Hematopoietic multipotent progenitor cell treated with erythropoietin and hydrocortisone succinate and interleukin-3 and kit ligand, for 4 days (in vitro differentiated cells): Measurements from ENCODE around the gene CHRNG.
A peak's percentile ranks its signal among the peaks of the same experiment; 100 is the strongest.
"Not testable (repeated sequence)": the region's sequence is repeated elsewhere in the genome, so short reads cannot be mapped to it uniquely, and the experiment has no call there.

ENCODE experiments used
- DNase-seq: peaks from one replicate; pipeline ENCODE4 v3.0.0-alpha.2; 2015

The CHRNG gene

GRCh38 chr2:232528746-232529460, 10.6 kb upstream of the CHRNG start:
- DNase-seq: peak; percentile 36

DNA sequence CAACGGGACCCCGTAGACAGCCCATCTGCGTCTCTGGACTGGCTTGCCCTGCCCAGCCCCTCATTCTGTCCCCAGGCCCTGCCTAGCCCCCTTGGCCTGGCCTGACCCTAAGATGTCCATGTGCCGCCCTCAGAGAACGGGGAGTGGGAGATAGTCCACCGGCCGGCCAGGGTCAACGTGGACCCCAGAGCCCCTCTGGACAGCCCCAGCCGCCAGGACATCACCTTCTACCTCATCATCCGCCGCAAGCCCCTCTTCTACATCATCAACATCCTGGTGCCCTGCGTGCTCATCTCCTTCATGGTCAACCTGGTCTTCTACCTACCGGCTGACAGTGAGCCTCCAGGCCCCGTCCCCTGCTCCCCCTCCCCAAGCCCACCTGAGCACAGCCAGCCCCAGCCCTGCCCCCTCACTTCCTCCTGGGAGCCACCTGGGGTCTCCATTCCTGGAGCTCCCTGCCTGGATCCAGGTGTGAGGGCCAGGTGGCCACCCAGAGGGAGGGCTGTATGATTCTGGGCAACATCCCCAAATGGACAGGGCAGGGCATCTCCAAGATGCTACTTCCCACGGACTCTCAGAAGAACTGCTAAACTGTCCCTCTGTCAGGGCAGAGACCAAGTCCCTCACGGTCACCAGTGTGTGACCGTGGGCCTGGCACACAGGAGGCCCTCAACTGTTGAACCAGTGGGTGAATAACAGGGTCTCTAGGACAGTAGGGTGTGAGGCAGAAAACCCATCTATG, 9.5 kb upstream of the CHRNG start:
- DNase-seq: no peak

DNA sequence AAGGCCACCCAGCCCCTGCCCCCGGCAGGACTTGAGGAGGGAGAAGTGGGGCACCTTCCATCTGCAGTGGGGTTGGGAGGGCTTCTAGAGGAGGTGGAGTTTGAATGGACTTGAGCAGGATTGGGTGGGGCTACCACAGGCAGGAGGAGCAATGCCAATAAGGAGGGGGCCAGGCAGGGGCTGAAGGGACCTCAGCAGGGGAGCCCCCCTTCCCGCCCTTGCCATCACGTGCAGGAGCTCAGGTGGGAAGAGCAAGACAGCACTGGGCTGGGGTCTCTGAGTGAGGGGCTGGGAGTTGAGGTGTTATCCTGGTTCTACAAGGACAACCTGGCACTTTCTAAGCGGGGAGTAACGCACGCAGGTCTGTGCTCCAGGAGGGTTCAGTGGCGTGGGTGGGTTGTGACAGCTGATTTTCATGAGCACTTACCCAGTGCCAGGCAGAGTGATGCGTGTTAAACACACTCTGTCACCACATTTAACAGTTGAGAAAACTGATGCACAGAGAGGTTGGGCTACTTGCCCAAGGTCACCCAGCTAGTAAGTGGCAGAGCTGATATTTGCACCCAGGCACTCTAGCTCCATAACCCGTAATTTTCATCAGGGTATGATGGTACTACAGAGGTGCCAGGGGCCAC, 8.7 kb upstream of the CHRNG start:
- DNase-seq: no peak

GRCh38 chr2:232532419-232532818, 7.1 kb upstream of the CHRNG start:
- no peak for DNase-seq

- not testable (repeated sequence) for DNase-seq
Measured at GRCh38 chr2:232532821-232533220, 6.7 kb upstream of the CHRNG start.

GRCh38 chr2:232533944-232534710, 5.4 kb upstream of the CHRNG start:
- DNase-seq: no peak

GRCh38 chr2:232534940-232535651, 4.4 kb upstream of the CHRNG start:
- no peak for DNase-seq

GRCh38 chr2:232535761-232536530, 3.5 kb upstream of the CHRNG start:
- no peak for DNase-seq

- DNase-seq: no peak
Measured at GRCh38 chr2:232537079-232537478, 2.4 kb upstream of the CHRNG start.

DNA sequence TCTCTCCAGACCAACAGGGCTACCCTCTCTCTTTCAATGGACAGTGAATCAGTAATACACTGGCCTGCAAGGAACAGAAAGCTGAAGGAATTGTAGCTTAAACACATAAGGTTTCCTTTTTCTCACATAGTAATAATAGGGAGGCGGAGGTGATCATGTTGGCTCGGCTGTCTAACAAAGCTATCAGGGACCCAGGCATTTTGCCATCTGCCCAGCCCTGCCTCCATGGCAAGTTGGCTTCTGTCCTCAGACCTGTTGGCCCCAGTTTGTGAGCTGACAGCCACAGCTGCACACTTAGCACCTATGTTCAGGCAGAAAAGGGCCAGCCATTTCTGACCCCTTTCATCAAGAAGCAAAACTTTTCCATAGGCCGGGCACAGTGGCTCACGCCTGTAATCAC, 2.0 kb upstream of the CHRNG start:
- DNase-seq: no peak

GRCh38 chr2:232538671-232539070, 821 bp upstream of the CHRNG start:
- no peak for DNase-seq

DNA sequence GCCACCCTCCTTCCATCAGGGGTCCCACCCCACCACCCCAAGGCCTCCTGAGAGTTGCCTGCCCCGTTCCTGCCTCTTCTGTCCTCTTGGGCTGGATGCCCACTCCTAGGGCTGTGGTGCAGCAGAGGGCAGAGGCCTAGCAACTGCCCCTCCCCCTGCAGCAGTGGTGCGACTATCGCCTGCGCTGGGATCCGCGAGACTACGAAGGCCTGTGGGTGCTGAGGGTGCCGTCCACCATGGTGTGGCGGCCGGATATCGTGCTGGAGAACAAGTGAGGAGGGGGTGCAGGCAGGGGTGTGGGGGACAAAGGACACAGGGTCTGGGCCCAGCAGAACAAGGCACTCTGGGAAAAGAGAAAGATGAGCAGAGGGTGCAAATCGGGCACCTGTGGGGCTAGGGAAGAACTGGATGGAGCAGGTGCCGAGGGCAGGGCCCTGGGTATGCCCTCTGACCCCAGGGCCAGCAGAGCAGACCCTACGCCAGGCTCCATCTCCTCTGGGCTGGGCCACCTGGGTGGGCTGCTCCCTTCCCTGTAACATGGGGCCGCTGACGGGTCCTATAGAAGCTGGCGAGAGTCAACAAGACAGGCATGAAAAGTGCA, 1.0 kb downstream of the CHRNG start:
- DNase-seq: no peak

- DNase-seq: peak; percentile 88
Measured at GRCh38 chr2:232541195-232541960, 1.9 kb downstream of the CHRNG start.

DNA sequence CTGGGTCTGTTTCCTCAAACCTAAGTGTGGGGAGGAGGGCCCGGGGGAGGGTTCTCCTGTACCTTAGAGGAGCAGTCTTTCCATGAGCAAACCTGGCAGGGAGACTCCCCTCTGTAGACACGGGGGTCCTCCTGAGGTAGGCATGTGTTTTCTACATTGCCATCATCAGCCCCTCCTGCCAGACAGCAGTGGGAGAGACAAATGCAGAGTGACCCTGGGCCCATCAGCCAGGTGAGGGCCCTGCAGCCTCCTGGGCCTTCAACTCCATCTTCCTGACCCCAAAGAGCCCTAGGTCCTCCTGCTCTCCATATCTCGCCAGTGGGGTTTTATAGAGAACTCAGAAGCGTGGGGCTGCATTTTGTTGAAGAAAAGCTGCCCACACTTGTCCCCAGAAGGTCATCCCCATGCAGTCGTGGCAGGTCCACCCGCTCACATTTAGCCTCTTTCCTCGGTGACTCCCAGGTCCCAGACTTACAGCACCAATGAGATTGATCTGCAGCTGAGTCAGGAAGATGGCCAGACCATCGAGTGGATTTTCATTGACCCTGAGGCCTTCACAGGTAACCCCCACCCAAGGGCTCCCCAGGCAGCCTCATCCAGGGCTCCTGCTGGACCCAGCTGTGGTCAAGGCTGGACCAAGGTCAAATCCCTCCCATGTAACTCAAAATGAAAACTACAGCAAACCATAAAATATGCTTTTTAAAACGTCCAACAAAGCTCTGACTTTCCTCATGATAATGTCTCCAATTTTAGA, 2.6 kb downstream of the CHRNG start:
- no peak for DNase-seq

DNA sequence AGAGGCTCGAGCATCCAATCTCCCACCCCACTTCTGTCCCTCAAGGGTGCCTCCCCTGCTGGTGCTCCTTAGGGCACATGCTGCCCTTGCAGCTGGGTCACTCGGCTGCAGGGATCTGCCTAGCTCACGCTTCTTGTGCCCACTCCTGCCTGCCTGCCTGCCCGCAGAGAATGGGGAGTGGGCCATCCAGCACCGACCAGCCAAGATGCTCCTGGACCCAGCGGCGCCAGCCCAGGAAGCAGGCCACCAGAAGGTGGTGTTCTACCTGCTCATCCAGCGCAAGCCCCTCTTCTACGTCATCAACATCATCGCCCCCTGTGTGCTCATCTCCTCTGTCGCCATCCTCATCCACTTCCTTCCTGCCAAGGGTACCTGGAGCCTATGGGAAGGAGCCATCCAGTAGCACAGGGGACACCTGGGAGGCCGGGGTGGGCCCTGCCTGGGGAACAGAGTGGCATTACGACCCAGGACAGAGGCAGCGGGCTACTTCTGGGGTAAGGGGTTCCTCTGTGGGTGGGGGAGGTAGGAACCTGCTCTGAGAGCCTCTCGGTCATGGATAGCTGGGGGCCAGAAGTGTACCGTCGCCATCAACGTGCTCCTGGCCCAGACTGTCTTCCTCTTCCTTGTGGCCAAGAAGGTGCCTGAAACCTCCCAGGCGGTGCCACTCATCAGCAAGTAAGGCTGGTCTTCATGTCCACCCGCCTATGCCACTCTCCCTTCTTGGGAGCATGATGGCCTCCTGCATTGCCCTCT, 3.4 kb downstream of the CHRNG start:
- no peak for DNase-seq

- DNase-seq: no peak
Measured at GRCh38 chr2:232543491-232543890, 4.0 kb downstream of the CHRNG start.

- DNase-seq: no peak
Measured at GRCh38 chr2:232543928-232544631, 4.6 kb downstream of the CHRNG start.

DNA sequence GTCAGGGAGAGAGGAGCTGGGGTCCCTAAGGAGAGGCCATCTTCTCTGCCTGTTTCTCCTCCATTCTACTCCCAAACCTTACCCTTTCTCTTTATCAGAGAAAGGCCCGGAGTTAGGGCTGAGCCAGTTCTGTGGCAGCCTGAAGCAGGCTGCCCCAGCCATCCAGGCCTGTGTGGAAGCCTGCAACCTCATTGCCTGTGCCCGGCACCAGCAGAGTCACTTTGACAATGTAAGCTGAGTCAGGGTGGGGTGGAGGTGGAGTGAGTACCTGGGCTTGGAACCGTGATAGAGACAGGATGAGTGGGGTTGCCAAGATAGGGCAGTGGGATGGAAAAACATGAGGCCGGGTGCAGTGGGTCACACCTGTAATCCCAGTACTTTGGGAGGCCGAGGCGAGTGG, 5.2 kb downstream of the CHRNG start:
- no peak for DNase-seq
